Sigmoid colon (tissue), 3 donors: ENCODE data around the gene ALDH3A2.

Source experiments
- CTCF ChIP-seq, 4 experiments: fragments of 450-650 bp in 3 of 4; fragments of 200-600 bp in 1 of 4; IDR thresholded peaks; one replicate each; pipeline ENCODE4 v1.5.1; 2016 to 2019; ENCODE audit warnings: antibody characterized with exemption in 4 of 4, mild to moderate bottlenecking in 3 of 4, moderate library complexity in 2 of 4
- POLR2A ChIP-seq, 2 donors: fragments of 450-650 bp; IDR thresholded peaks; one replicate each; pipeline ENCODE4 v1.6.1; 2016; ENCODE audit warnings: antibody characterized with exemption in 2 of 2, mild to moderate bottlenecking in 2 of 2, moderate library complexity in 2 of 2

GRCh38 chr17:19716108-19717030 lies 67.8 kb downstream of the ALDH3A2 start, which contains the start of gene SLC47A2:
- TF ChIP-seq CTCF (IDR thresholded peaks at IDR 0.05) (no peak), POLR2A (IDR thresholded peaks at IDR 0.05) (no peak)
